T follicular helper cell (primary cell): ENCODE data around the gene ASH1L.
"Not testable (repeated sequence)": the region's sequence is repeated elsewhere in the genome, so short reads cannot be mapped to it uniquely, and the experiment has no call there.

Source experiments
- DNase-seq: peaks from one replicate; pipeline ENCODE4 v3.0.0-alpha.2; 2020; ENCODE audit warnings: low read depth

ASH1L gene

GRCh38 chr1:155305881-155306391 lies 256.7 kb downstream of the ASH1L start:
- no peak for DNase-seq

- no peak for DNase-seq
Measured at GRCh38 chr1:155304558-155305063, 258.0 kb downstream of the ASH1L start.

- no peak for DNase-seq
Measured at GRCh38 chr1:155301342-155301841, 261.2 kb downstream of the ASH1L start, which contains the start of gene PKLR. Gene PKLR, minus strand, starts transcription at chr1:155301438. Its CDS starts 43 bp downstream, at chr1:155301395.

- DNase-seq = no peak
Measured at GRCh38 chr1:155300553-155301329, 261.9 kb downstream of the ASH1L start.

- no peak for DNase-seq
Measured at GRCh38 chr1:155300024-155300423, 262.6 kb downstream of the ASH1L start.

GRCh38 chr1:155297384-155297783 lies 265.2 kb downstream of the ASH1L start:
- DNase-seq = no peak

- no peak for DNase-seq
Measured at GRCh38 chr1:155296661-155297060, 265.9 kb downstream of the ASH1L start.

- DNase-seq = no peak
Measured at GRCh38 chr1:155295942-155296267, 266.7 kb downstream of the ASH1L start.

- no peak for DNase-seq
Measured at GRCh38 chr1:155295183-155295941, 267.2 kb downstream of the ASH1L start.

- no peak for DNase-seq
Measured at GRCh38 chr1:155294520-155295182, 268.0 kb downstream of the ASH1L start.

GRCh38 chr1:155293086-155293749 lies 269.4 kb downstream of the ASH1L start:
- DNase-seq = no peak

GRCh38 chr1:155291006-155291405 lies 271.6 kb downstream of the ASH1L start:
- not testable (repeated sequence) for DNase-seq

GRCh38 chr1:155287987-155288543 lies 274.5 kb downstream of the ASH1L start:
- DNase-seq = no peak

- no peak for DNase-seq
Measured at GRCh38 chr1:155286544-155286943, 276.1 kb downstream of the ASH1L start.

- DNase-seq = no peak
Measured at GRCh38 chr1:155285631-155286044, 277.0 kb downstream of the ASH1L start.
